HepG2 (cell line): ENCODE measurements around the gene DSTN. TPM values are rescaled to one million over a fixed set of nuclear protein-coding genes. Genes with fewer than 3 reads are reported as not detected.

Experiments used
- KLF12 ChIP-seq: sonication (generic); formaldehyde crosslinking; IDR thresholded peaks from 2 replicates; pipeline ENCODE4 v1.4.0; 2020; ENCODE audit warnings: missing genetic modification reagents, borderline replicate concordance
- NFE2L2 ChIP-seq: fragments of 150-350 bp; IDR thresholded peaks from 2 replicates; pipeline ENCODE4 v1.6.1; 2014; ENCODE audit warnings: low read length
- PBX2 ChIP-seq: IDR thresholded peaks from 2 replicates; pipeline ENCODE4 v1.6.1; 2016; ENCODE audit warnings: control low read depth
- THAP7 ChIP-seq: sonication (generic); formaldehyde crosslinking; IDR thresholded peaks from 2 replicates; pipeline ENCODE4 v1.8.1; 2023; ENCODE audit warnings: mild to moderate bottlenecking, missing genetic modification reagents
- ZHX2 ChIP-seq, 2 experiments: sonication (generic) in 1 of 2; formaldehyde crosslinking in 1 of 2; IDR thresholded peaks; 2 replicates each; pipeline versions ENCODE4 v1.6.1 to v1.9.0; 2014 to 2022; ENCODE audit warnings: antibody characterized with exemption in 1 of 2, borderline replicate concordance in 1 of 2, inconsistent platforms in 1 of 2, low read depth in 1 of 2, missing genetic modification reagents in 1 of 2
- ZNF574 ChIP-seq: sonication (generic); formaldehyde crosslinking; IDR thresholded peaks from 2 replicates; pipeline ENCODE4 v1.4.0; 2020; ENCODE audit warnings: missing genetic modification reagents
- ZNF772 ChIP-seq: sonication (generic); formaldehyde crosslinking; IDR thresholded peaks from 2 replicates; pipeline ENCODE4 v1.5.0; 2020; ENCODE audit warnings: mild to moderate bottlenecking, missing genetic modification reagents
- ZSCAN29 ChIP-seq: sonication (generic); formaldehyde crosslinking; conservative IDR thresholded peaks from 2 replicates; pipeline ENCODE4 v1.4.0; 2020; ENCODE audit warnings: mild to moderate bottlenecking, missing genetic modification reagents
- polyA plus RNA-seq, 8 experiments: library from polyadenylated mRNA; depleted of rRNA in 3 of 8; stranded (reverse) in 7 of 8; unstranded in 1 of 8; fragments of >200 nt; fragmentation: Illumina TruSeq in 4 of 8; extraction: Trizol in 4 of 8; gene quantifications; 2 replicates each; pipeline versions ENCODE4 v1.2.1 to v1.2.3, GENCODE V29; 2011 to 2016; ENCODE audit warnings: low read depth in 4 of 8, missing spikeins in 1 of 8, mixed read lengths in 1 of 8; ENCODE audit not compliant: insufficient read depth in 1 of 8
- total RNA-seq, 5 experiments: library from RNA; depleted of rRNA; stranded (reverse); fragments of >200 nt; fragmentation: Illumina TruSeq; extraction: Trizol; gene quantifications; 2 replicates each; pipeline ENCODE4 v1.2.3, GENCODE V29; 2016; ENCODE audit warnings: low read depth in 1 of 5
- TF ChIP-seq, protein P1 (sequence below): sonication (generic); formaldehyde crosslinking; conservative IDR thresholded peaks from 2 replicates; pipeline ENCODE4 v1.8.1; 2023; ENCODE audit warnings: missing genetic modification reagents
- TF ChIP-seq, protein P2 (sequence below): sonication (generic); formaldehyde crosslinking; conservative IDR thresholded peaks from 2 replicates; pipeline ENCODE4 v1.4.0; 2020; ENCODE audit warnings: missing genetic modification reagents

DSTN gene
- total and polyA plus RNA-seq, 2 of the 13 experiments (the other 11 are each of a cell fraction or from before 2014, with no cell fraction given): 27.6 to 106 TPM

DNA sequence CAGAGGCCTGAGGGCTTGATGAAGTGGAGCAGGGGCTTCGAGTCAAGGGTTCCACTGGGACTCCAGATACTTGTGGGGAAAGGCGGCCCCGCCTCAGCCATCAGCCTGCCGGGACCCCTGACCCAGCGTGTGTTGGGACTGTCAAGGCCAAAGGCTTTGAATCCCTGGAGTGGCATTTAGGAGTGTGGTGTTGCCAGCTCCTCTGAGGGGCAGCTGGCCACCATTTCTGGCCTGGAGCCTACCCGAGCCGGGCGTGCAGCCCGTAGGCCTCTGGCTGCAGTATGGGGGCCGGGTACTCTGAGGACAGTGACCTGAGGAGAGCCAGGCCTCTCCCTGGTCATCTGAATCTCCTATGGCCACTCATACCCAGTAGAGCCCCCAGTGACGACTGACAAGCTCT lies 72.1 kb downstream of the DSTN start (continued):
- TF ChIP-seq ZNF772 (CRISPR knock-in tag) (0 out of 2 replicates have a peak, but pooled peaks have one; percentile 35), PBX2 (no peak), NFE2L2 (no peak), ZSCAN29 (CRISPR knock-in tag) (no peak), ZHX2 (IDR thresholded peaks at IDR 0.05; ENCODE audit: low read depth) (no peak), ZHX2 (CRISPR knock-in tag; IDR thresholded peaks at IDR 0.05; ENCODE audit: borderline replicate concordance) (no peak), THAP7 (CRISPR knock-in tag) (no peak; the same call in 1 of the 2 replicates), KLF12 (CRISPR knock-in tag) (no peak), ZNF574 (CRISPR knock-in tag) (peak; percentile 4; the same call in 1 of the 2 replicates)
- TF ChIP-seq, protein P1, sequence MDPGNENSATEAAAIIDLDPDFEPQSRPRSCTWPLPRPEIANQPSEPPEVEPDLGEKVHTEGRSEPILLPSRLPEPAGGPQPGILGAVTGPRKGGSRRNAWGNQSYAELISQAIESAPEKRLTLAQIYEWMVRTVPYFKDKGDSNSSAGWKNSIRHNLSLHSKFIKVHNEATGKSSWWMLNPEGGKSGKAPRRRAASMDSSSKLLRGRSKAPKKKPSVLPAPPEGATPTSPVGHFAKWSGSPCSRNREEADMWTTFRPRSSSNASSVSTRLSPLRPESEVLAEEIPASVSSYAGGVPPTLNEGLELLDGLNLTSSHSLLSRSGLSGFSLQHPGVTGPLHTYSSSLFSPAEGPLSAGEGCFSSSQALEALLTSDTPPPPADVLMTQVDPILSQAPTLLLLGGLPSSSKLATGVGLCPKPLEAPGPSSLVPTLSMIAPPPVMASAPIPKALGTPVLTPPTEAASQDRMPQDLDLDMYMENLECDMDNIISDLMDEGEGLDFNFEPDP (CRISPR knock-in tag): no peak
- TF ChIP-seq, protein P2, sequence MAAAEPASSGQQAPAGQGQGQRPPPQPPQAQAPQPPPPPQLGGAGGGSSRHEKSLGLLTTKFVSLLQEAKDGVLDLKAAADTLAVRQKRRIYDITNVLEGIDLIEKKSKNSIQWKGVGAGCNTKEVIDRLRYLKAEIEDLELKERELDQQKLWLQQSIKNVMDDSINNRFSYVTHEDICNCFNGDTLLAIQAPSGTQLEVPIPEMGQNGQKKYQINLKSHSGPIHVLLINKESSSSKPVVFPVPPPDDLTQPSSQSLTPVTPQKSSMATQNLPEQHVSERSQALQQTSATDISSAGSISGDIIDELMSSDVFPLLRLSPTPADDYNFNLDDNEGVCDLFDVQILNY (CRISPR knock-in tag): no peak
